ENCODE measurements around the gene HS3ST5. TPM values are rescaled to one million over a fixed set of nuclear protein-coding genes. Genes with fewer than 3 reads are reported as not detected.

HS3ST5 gene
- total RNA-seq, 1 experiment from 2014 or later = 0.55 TPM

DNA sequence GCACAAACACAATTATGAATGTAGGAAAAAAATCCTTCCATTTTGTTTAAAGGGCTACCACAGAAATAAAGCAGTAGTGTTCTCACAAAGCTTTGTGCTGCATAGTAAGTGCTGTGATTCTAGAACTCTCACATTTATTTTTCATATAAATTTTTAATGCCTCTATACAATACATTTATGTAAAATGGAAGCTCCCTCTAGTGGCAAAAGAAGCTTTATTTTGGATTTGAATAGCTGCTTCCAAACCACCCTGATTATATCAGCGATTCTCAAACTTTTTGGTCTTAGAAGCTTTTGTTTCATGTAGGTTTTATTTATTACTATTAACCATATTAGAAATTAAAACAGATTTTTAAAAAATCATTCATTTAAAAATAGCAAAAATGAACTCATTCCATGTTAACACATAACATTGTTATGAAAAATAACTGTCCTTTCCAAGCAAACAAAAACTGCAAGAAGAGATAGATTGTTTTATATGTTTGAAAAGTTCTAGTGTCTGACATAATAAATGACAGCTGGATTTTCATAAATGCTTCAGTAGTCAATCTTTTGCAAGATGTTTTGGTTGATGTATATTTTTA, 38.4 kb downstream of the HS3ST5 start:
- H3K27me3 ChIP-seq (ENCODE audit: control insufficient read depth, insufficient read depth, low read length) = no peaks in the 10 kb centered on the region
- DNase-seq = no peak
- H3K4me3 ChIP-seq (ENCODE audit: insufficient read depth, low read depth, low read length) = no peak overlapping the region

DNA sequence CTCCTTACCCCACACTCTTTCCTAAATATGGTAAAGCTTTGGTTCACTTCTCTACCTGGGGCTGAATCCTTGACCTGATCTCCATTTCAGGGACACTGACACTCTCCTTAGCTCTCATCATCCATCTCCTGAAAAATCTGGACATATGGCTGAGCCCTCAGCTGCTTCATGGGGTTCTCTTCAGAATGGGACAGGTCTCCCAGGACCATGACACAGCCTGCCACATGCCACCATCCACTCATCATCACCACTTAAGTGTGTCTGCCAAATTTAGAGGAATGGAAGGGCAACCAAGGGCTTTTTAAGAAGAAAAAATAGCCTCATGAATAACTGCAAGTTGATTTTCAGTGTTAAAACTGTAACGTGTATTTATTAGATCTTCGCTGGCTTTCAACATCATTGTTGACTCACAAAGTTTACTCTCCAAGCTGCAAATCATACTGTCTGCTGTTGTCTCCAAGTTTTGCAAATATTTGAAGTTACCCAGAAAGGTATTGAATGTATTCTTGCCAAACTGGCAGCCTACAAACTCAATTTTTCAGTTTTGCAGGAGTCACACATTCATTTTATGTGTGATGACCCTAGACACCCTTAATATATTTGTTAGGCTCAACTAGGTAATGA, 41.1 kb downstream of the HS3ST5 start:
- no peak for DNase-seq
- H3K4me3 ChIP-seq (ENCODE audit: insufficient read depth, low read depth, low read length) = no peak overlapping the region
- H3K27me3 ChIP-seq (ENCODE audit: control insufficient read depth, insufficient read depth, low read length) = no peaks in the 10 kb centered on the region
- H3K36me3 ChIP-seq (replicated peaks; ENCODE audit: control insufficient read depth, insufficient read depth, low read length) = no peaks in the 10 kb centered on the region

More for the DNA sequence above, 38.4 kb downstream of the HS3ST5 start:
- no peaks in the 10 kb centered on the region for H3K36me3 ChIP-seq (replicated peaks; ENCODE audit: control insufficient read depth, insufficient read depth, low read length)

DNA sequence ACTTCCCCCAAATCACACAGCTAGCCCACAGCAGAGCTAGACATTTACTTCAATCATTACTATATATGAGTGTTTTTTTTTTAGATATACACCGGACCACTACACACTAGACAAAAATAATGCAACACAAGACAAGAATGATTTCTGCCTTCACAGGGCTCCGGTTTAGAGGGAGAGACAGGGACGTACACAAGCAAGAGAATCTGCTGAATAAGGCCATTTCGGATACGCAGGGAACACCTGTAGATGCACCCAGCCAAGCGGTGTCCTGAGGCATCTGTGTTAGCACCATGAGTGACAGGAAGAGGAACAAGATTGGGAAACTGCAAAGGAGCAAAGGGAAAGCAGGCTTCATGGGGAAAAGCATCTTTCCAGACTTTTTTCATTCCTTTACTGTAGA, 45.7 kb downstream of the HS3ST5 start:
- no peak for DNase-seq
- H3K27me3 ChIP-seq (ENCODE audit: control insufficient read depth, insufficient read depth, low read length) = no peaks in the 10 kb centered on the region
- H3K4me3 ChIP-seq (ENCODE audit: insufficient read depth, low read depth, low read length) = no peak overlapping the region
- H3K36me3 ChIP-seq (replicated peaks; ENCODE audit: control insufficient read depth, insufficient read depth, low read length) = no peaks in the 10 kb centered on the region

DNA sequence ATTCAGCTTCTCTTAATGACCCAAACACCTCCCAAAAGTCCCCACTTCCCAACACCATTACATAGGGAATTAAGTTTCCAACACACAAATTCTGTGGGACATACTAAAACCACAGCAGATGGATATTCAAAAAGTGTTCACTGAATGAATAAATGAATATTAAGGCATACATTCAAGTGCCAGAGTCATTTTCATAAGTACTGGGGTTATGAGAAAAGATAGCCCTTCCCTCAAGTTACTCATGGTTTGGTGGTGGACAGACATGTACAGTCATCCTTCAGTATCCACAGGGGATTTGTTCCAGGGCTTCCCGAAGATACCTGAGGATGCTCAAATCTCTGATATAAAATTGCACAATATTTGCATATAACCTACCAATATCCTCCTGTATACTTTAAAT, 50.4 kb downstream of the HS3ST5 start:
- no peaks in the 10 kb centered on the region for H3K36me3 ChIP-seq (replicated peaks; ENCODE audit: control insufficient read depth, insufficient read depth, low read length)
- DNase-seq = no peak
- no peak overlapping the region for H3K4me3 ChIP-seq (ENCODE audit: insufficient read depth, low read depth, low read length)
- no peaks in the 10 kb centered on the region for H3K27me3 ChIP-seq (ENCODE audit: control insufficient read depth, insufficient read depth, low read length)

DNA sequence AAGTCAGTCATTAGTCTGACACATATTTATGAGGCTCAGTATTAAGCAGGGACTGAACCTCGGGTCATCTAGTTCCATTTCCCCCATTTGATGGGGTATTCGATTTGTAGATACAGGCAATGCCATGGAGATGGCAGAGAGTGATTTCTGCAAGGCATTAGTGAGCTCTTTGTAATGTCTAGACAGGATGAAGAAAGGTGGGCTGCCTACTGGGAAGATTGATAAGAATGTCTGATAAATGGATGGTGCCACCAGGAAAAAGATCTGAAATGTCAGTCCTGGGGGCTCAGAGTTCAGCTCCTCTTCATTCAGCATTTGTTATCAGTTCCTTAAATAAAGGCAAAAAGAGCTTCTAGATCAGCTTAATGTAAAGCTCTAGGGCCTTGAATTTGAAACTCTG, 51.4 kb downstream of the HS3ST5 start:
- DNase-seq = no peak
- H3K4me3 ChIP-seq (ENCODE audit: insufficient read depth, low read depth, low read length) = no peak overlapping the region
- H3K36me3 ChIP-seq (replicated peaks; ENCODE audit: control insufficient read depth, insufficient read depth, low read length) = no peaks in the 10 kb centered on the region
- H3K27me3 ChIP-seq (ENCODE audit: control insufficient read depth, insufficient read depth, low read length) = no peaks in the 10 kb centered on the region

DNA sequence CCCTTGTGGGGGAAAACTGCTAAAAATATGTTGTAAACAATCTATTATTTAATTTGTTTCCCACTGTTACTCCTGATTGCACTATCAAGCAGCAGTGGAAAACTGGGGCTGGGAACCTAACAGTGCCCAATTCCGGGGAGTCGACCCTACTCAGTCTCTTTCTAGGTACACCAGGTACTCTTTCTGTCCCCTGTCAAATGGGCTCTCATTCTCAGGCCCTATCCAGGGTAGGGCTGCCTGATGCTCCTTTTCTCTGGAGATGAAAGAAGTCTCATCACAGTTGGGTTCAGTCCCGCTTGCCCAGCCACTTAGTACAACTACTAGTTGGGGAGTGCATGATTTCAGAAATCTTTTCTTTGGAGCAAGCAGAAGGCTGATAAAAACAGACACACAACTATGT, 52.0 kb downstream of the HS3ST5 start:
- no peak overlapping the region for H3K4me3 ChIP-seq (ENCODE audit: insufficient read depth, low read depth, low read length)
- H3K27me3 ChIP-seq (ENCODE audit: control insufficient read depth, insufficient read depth, low read length) = no peaks in the 10 kb centered on the region
- H3K36me3 ChIP-seq (replicated peaks; ENCODE audit: control insufficient read depth, insufficient read depth, low read length) = no peaks in the 10 kb centered on the region
- peak; percentile 14 for DNase-seq

DNA sequence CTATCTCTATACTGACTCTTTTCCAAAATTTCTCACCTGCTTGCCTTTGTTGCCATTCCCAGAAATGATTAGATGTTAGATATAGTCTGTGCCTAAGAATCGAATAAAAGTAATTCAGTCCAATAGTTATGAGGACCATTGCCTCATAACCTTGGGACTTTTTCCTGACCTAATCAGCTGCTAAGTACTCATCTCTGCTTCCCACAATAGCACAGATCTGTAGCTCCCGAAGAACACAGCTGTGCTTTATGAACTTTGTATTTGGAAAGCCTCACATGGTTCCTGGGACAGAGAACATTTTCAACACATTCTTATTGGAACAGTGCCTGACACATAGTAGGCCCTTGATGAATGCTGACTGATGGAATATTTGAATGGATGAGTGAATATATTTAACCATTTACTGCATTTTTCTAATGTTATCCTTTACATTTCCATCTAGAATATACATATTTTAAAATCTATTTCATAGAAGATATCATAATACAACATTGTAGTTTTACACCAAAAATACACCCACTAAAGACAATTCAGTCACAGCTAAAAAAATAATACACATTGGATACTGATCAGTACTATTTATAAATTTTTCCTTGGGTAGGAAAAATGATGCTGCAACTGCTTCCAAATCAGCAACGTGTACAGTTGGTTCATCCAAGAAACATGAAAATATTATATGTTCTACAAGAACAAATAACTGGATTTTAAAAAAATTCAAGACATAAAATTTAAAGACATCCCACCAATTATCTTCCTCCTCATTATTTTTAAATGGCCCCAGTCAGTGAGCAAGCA, 53.9 kb downstream of the HS3ST5 start:
- no peak for DNase-seq
- Histone ChIP-seq H3K4me3 (ENCODE audit: insufficient read depth, low read depth, low read length) (no peak overlapping the region), H3K27me3 (ENCODE audit: control insufficient read depth, insufficient read depth, low read length) (no peaks in the 10 kb centered on the region), H3K36me3 (replicated peaks; ENCODE audit: control insufficient read depth, insufficient read depth, low read length) (no peaks in the 10 kb centered on the region)

DNA sequence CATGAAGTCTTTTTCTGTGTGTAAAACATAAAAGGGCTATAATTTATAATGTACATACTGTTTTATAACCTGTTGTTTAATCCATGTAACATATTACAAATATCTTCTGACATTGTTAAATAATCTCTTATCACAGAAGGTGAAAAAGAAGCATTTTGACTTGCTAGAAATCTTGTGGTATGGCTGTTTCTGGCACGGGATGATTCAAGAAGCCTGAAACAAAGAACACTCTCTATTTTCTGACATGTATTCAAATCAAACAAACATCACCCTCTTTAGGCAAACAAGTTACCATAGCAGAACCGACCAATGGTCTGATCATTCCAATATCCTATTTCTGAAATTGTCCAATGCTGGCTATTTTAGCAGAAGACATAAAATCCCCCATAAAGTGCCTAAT, 55.4 kb downstream of the HS3ST5 start:
- no peaks in the 10 kb centered on the region for H3K27me3 ChIP-seq (ENCODE audit: control insufficient read depth, insufficient read depth, low read length)
- no peak overlapping the region for H3K4me3 ChIP-seq (ENCODE audit: insufficient read depth, low read depth, low read length)
- H3K36me3 ChIP-seq (replicated peaks; ENCODE audit: control insufficient read depth, insufficient read depth, low read length) = no peaks in the 10 kb centered on the region
- no peak for DNase-seq

DNA sequence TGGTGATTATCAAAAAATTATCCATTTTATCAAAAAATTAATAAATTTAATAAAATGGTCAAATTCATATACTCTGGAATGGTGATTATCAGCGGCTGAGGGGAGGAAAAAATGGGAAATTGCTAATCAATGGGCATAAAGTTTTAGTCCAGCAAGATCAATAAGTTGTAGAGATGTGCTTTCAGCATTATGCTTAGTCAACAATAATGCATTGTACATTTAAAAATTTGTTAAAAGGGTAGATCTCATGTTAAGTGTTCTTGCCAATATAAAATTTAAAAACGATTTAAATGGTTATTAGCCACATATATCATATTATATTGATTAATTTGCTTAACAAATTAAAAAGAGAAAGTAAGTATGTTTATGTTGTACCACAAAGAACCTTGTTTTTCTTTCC, 56.6 kb downstream of the HS3ST5 start:
- Histone ChIP-seq H3K36me3 (replicated peaks; ENCODE audit: control insufficient read depth, insufficient read depth, low read length) (no peaks in the 10 kb centered on the region), H3K27me3 (ENCODE audit: control insufficient read depth, insufficient read depth, low read length) (no peaks in the 10 kb centered on the region), H3K4me3 (ENCODE audit: insufficient read depth, low read depth, low read length) (no peak overlapping the region)
- DNase-seq = no peak

DNA sequence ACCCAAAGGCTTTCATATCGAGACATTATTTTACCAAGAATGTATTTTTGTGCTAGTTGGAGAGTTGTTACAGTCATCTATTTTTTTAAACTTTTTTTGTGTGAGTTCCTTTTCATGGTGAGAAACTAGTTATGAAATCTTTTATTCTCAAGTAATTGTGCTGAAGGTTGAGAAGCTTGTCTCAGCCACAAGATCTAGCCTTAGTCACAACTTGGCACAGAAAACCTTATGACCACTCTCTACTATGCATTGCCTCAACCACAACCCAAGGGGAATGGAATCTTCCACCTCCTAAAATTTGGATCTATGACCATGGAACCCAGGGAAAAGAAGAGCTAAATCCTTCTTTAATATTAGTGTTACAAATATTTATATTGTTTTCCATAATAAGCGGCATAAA, 58.5 kb downstream of the HS3ST5 start:
- Histone ChIP-seq H3K27me3 (ENCODE audit: control insufficient read depth, insufficient read depth, low read length) (no peaks in the 10 kb centered on the region), H3K36me3 (replicated peaks; ENCODE audit: control insufficient read depth, insufficient read depth, low read length) (no peaks in the 10 kb centered on the region), H3K4me3 (ENCODE audit: insufficient read depth, low read depth, low read length) (no peak overlapping the region)
- DNase-seq = no peak

DNA sequence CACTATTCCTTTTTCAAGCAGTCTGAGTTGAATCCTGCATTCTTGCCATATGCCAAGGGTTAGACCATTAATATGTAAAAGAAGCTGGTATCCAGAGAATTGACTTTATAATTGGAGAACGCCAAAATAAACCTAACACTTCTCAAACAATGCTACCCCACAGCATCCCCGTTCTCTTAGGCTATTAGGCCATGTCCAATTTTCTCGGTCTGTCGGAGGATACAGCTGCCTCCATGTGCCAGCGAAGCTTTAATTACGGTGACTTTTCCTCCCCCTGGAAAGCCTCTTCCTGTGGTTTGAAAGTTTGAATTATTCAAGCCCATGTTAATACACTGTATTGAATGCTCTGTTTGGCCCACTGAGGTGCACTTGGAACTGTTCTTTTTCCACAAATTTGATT, 60.5 kb downstream of the HS3ST5 start:
- no peaks in the 10 kb centered on the region for H3K36me3 ChIP-seq (replicated peaks; ENCODE audit: control insufficient read depth, insufficient read depth, low read length)
- no peak overlapping the region for H3K4me3 ChIP-seq (ENCODE audit: insufficient read depth, low read depth, low read length)

DNA sequence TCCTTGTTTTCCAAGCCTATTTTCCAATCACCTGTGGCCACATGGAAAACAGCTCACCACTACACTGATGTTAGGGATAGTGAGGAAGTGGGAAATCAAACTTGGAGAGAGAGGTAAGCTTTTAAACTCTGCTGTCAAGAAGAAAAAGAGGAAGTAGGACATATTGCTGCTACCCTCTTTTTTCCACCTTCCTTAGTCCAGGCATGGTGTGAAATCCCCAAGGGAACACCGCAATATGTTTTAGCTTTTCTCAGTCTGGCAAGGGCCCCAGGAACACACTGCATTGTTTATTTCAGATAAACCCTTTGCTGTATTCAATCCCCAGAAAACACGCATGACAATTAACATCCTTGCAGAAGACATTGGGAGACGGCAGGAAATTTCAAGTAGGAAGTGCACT, 61.3 kb downstream of the HS3ST5 start:
- Histone ChIP-seq H3K4me3 (ENCODE audit: insufficient read depth, low read depth, low read length) (no peak overlapping the region), H3K27me3 (ENCODE audit: control insufficient read depth, insufficient read depth, low read length) (no peaks in the 10 kb centered on the region), H3K36me3 (replicated peaks; ENCODE audit: control insufficient read depth, insufficient read depth, low read length) (no peaks in the 10 kb centered on the region)
- no peak for DNase-seq

More for the DNA sequence above, 60.5 kb downstream of the HS3ST5 start:
- H3K27me3 ChIP-seq (ENCODE audit: control insufficient read depth, insufficient read depth, low read length) = no peaks in the 10 kb centered on the region
- DNase-seq = no peak

DNA sequence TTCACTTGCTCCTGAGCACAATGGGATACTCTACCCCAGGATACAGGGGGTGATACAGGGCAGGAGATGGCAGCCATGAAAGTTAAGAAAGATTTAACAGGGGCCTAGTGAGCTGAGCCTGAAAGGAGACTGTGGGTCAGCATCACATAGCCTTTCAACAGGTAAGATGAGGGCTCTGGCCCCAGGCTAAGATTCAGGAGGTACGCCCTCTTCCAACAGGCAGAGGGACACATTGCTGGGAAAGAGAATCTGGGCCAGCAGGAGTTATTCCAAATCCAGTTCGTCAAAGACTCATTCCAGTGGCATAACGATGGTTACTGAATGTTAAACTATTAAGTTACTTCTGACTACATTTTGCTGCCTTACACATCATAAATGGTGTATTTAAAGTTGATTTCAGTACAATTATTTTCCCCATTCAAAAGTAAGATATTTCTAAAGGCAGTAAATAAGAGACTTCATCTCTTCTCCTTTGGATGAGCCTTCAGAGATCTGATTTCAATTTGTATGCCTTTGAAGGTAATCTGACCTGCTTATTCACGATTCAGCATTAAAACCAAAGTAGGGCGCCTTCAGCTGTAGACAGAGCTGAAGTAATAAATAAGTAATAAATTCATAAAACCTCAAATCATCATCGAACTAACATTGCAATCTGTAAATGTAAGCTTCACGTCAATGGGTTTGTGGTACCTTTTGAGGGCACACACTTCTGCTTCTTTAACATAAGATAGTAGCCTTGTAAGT, 62.4 kb downstream of the HS3ST5 start:
- Histone ChIP-seq H3K36me3 (replicated peaks; ENCODE audit: control insufficient read depth, insufficient read depth, low read length) (no peaks in the 10 kb centered on the region), H3K4me3 (ENCODE audit: insufficient read depth, low read depth, low read length) (no peak overlapping the region), H3K27me3 (ENCODE audit: control insufficient read depth, insufficient read depth, low read length) (no peaks in the 10 kb centered on the region)
- no peak for DNase-seq

DNA sequence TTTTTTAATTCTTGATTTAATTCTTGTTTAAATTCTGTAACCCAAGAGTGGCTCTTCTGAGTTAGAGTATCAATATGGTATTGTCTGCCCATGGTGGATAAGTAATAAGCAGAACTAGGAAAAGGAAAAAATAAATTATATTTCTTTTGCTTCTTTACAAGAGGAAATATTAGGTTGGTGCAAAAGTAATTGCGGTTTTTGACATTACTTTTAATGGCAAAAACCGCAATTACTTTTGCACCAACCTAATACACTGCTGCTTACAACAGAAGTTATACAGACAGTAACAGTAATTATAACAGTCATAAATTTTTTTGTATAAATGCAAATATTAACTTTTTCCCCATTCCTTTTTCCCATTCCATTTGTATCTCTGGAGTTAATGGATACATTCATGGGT, 65.6 kb downstream of the HS3ST5 start:
- no peak for DNase-seq
- Histone ChIP-seq H3K27me3 (ENCODE audit: control insufficient read depth, insufficient read depth, low read length) (no peaks in the 10 kb centered on the region), H3K4me3 (ENCODE audit: insufficient read depth, low read depth, low read length) (no peak overlapping the region), H3K36me3 (replicated peaks; ENCODE audit: control insufficient read depth, insufficient read depth, low read length) (no peaks in the 10 kb centered on the region)

DNA sequence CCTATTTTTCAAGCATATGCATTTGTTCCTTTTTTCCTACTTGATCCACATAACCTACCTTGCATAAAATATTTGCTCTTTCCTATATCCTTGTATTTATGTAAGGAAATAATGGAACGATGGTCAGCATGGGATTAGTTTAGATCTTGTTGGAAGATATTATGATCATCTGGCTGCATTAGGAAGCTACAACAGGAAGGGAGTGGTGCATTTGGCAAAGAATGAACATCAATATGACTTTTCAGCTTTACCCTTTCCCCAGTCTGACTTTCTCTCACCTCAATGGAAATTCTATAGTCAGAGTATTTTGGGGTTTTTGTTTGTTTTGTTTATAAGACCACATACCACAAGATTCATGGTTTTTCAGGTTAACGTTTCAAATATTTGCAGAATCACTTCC, 66.0 kb downstream of the HS3ST5 start:
- Histone ChIP-seq H3K4me3 (ENCODE audit: insufficient read depth, low read depth, low read length) (no peak overlapping the region), H3K36me3 (replicated peaks; ENCODE audit: control insufficient read depth, insufficient read depth, low read length) (no peaks in the 10 kb centered on the region), H3K27me3 (ENCODE audit: control insufficient read depth, insufficient read depth, low read length) (no peaks in the 10 kb centered on the region)
- DNase-seq = no peak

Measured in H7 (cell line).